ENCODE data around the gene SLC37A1.
A peak's percentile ranks its signal among the peaks of the same experiment; 100 is the strongest.

SLC37A1 gene

GRCh38 chr21:42580076-42580792 is 66.6 kb downstream of the SLC37A1 start:
- DNase-seq = no peak

GRCh38 chr21:42580793-42581321 is 67.2 kb downstream of the SLC37A1 start:
- DNase-seq = no peak

- no peak for DNase-seq
Measured at GRCh38 chr21:42581336-42581992, 67.8 kb downstream of the SLC37A1 start.

- DNase-seq = no peak
Measured at GRCh38 chr21:42581993-42582786, 68.5 kb downstream of the SLC37A1 start.

- no peak for DNase-seq
Measured at GRCh38 chr21:42582787-42583476, 69.3 kb downstream of the SLC37A1 start.

DNA sequence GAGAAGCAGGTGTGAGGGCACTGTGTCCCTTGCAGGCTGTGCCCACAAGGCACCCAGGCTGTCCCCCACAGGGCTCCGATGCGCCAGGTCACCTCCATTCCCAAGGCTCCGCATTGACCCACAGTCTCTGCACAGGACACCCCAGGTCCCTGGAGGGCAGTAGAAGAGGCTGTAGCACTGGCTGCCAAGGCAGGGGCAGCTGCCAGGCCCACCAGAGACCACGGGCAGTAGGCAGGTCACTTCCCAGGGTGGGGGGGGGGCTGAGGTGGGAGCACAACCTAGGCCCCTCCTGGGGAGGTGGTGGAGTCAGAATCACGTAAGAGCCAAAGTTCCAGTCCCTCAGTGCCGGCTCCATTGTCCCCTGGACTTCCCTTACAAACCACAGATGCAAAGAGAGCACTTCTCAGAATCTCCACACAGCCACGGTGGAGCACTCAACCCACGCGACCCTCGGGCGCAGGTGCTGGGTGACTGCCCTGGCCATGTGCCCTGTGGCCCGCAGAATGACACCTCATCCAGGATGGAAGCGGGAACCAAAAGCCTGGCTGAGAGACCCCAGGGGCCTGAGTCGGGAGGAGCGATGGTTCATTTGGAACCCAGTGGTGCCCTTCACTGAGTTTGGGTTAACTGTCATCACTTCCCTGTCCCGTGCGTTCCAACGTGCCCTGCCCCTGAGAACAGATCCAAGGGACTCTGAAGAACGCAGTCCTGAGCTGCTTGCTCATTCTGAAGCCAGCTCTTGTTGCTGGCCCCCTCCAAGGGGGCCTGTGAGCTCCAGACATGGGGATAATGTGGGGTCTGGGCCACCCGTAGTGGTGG is 70.0 kb downstream of the SLC37A1 start:
- DNase-seq = no peak

DNA sequence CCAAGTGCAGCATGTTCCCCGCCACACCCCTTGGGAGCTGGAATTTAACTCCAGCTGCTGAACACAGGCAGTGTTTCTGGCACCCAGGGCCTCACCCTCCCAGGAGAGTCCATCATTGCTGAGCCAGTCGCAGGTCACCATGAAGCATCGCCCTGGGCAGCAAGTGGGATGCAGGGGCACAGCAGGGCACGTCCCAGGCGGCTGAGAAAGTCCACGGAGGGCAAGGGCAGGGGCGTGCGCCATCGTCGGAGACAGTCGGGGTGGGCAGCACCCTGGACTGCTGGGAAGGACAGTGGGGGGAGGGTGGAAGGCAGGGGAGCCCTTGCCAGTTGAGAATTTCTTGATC is 70.6 kb downstream of the SLC37A1 start:
- no peak for DNase-seq

DNA sequence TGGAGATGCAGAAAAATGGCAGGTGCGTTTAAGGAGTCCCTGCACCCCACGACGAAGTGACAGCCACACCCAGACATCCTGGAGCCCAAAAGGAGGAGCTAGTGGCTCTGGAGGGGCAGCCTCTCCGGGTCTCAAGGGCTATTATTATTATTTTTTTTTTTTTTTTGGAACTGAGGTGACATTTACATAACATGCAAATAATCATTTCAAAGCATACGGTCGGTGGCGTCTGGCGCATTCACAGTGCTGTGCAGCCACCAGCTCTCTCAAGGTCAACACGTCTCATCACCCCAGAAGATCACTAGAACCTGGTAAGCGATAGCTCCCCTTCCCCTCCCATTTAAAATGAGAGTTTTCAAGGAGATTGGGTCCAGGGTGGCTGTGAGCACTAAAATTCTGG is 72.2 kb downstream of the SLC37A1 start:
- no peak for DNase-seq

GRCh38 chr21:42586406-42586805 is 72.8 kb downstream of the SLC37A1 start:
- DNase-seq = no peak

DNA sequence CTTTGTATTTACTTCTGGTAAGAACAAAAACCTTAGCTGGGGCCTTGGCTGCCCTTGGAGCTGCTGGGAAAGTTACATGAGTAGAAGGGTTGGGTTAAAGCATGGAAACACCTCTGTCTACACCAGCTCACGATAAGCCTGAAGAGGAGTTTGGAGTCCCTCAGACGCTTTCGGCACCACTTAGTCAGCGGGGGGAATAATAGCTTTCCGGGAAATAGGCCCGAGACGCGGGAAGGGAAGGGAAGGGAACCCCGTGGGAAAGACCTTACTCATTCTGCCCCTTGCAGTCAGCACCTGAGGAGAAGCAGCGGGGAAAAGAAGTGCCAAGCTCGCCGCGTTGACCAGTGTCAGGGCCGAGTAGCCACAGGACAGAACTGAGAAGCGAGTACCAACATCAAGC is 73.4 kb downstream of the SLC37A1 start:
- DNase-seq = no peak

- DNase-seq = peak in 4 of 6 experiments; percentile 2 to 31 (median 23)
Measured at GRCh38 chr21:42590431-42591131, 76.9 kb downstream of the SLC37A1 start.

- DNase-seq = no peak
Measured at GRCh38 chr21:42591170-42591869, 77.7 kb downstream of the SLC37A1 start.

- no peak for DNase-seq
Measured at GRCh38 chr21:42592156-42592820, 78.6 kb downstream of the SLC37A1 start.

DNA sequence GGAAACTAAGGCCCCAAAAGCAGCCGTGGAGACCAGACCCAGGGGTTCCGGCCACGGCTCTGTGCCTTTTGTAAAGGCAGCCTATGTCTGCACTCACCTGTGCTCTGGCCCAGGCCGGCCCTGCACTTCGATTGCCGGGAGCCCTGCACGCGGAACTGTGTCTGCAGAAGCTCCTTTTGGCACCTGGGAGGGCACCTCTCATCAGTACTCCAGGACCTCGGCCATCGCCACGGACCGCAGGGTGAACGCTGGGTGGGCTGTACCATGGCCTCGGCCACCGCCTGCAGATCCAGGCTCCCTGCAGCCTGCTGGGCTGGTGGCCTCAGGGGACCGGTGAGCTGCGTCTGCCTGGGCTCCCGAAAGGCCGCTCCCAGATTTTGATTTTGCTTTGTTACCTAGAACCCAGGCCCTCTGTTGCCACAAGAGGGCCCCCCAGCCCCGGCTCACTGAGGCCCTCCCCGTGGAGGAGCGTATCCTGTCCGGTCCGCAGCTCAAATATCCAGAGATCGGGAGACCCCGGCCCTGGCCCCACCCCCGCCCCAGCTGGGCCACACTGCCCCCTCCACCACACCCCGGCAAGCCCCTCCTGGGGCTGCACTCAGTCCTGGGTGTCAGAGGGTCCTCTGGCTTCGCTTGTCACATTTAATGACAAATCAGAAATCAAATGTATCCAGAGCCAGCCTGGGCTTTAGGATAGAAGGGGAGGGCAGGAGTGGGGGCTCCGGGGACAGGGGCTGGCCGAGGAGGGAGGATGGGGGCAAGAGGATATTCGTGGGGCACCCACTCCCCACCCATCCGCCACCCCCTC is 79.6 kb downstream of the SLC37A1 start:
- peak; percentile 23 to 73 (median 58) for DNase-seq

GRCh38 chr21:42594616-42595282 is 81.1 kb downstream of the SLC37A1 start:
- DNase-seq = no peak

DNA sequence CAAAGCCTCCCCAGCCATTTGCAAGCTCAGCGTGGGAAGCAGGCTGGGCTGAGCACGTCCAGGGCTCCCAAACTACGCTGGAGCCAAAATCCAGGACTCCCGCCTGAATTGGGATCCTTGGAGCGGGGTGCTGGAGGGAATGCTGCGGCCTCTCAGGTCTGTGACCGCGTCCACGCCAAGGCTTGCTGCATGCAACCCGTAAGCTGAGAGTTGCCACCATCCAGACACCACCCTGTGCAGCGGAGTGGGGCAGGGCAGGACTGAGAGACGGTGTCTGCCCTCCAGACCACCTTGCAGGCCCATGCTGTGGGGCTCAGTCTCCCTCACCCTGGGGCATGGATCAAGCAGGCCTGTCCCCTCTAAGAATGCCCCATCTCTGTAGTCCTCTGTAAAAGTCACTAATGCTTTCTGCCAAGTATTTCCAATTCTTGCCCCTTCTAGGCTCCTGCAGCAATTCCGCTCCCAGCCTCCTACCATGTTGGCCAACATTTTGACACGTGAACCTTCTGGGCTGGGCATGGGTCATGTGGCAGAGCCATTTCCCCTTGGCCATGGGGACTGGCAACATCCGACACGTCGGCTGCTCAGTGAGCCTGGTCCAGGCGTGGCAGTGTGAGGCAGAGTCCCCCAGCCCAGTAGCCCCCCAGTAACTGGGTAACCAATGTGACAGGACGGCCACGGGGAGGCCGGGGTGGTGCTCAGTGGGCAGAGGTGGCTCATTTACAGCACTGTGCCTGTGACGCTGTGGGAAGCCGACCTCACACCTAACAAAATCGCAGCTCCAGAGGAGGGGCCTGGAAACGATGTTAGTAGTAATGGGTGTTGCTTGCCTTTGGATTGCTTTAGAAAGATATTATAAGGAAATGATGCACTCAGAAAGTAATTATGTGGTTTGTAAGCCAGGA is 81.9 kb downstream of the SLC37A1 start:
- DNase-seq = no peak

DNA sequence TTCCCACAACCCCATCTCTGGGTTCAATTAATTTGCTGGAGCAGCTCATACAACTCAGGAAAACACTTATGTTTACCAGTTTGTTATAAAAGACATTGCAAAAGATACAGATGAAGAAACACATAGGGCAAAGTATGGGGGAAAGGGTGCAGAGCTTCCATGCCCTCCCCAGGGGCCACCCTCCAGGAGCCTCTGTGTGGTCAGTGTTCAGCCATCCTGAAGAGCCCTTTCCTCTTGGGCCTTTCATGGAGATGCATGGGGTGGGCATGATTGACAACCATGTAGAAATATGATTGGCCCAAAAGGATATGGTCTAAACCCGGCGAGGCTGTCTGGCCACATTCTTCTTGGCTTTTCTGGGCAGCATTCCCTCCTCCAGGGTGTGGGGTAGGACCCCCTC is 83.0 kb downstream of the SLC37A1 start:
- DNase-seq = no peak
